ENCODE measurements around the gene ASXL3. TPM values are rescaled to one million over a fixed set of nuclear protein-coding genes. Genes with fewer than 3 reads are reported as not detected.

The ASXL3 gene
- total RNA-seq, 1 donor from 2014 or later = 8.2 TPM

- H3K9ac ChIP-seq (ENCODE audit: low read length) = no peak overlapping the region
Observed at GRCh38 chr18:33593261-33593660, 15.2 kb downstream of the ASXL3 start.

DNA sequence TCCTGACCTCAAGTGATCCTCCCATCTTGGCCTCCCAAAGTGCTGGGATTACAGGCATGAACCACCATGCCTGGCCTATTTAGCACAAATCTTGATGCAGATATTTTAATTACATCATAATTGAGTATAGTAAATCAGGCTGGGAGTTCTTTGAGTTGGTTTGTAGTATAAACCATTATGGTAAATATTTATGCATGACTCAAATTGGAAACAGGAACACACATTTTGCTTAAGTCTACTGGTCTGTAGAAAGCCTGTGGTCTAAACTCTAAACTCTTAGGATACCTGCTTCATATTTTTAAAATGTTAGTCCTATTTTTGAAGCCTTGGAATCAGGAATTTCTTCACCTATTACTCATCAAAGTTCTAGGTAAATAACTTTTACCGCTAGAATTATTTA, 16.8 kb downstream of the ASXL3 start:
- H3K4me3 ChIP-seq (ENCODE audit: insufficient read depth, low read depth, low read length) = no peak overlapping the region
- H3K27ac ChIP-seq (ENCODE audit: low read depth, low read length) = no peak overlapping the region
- H3K9ac ChIP-seq (ENCODE audit: low read length) = no peak overlapping the region
- no peaks in the 10 kb centered on the region for H3K79me2 ChIP-seq (ENCODE audit: insufficient read depth, low read length)
- no peak for TF ChIP-seq EZH2 (IDR thresholded peaks at IDR 0.05; ENCODE audit: insufficient read depth, low read length)
- no peak for TF ChIP-seq CTCF (IDR thresholded peaks at IDR 0.05; ENCODE audit: insufficient read depth, low read depth, low read length)
- Mint-ChIP-seq H3K27ac (ENCODE audit: unreplicated experiment) (no peak overlapping the region), H3K4me1 (ENCODE audit: low read depth, unreplicated experiment) (peaks cover 22% of the 10 kb centered on the region), H3K36me3 (ENCODE audit: low read depth, unreplicated experiment) (no peaks in the 10 kb centered on the region), H3K27me3 (ENCODE audit: low read depth, unreplicated experiment) (no peaks in the 10 kb centered on the region), H3K4me3 (ENCODE audit: unreplicated experiment) (no peak overlapping the region), H3K9me3 (ENCODE audit: unreplicated experiment) (peaks cover 2% of the 10 kb centered on the region)
- H3K9me3 ChIP-seq (ENCODE audit: insufficient read depth, low read depth, low read length) = no peaks in the 10 kb centered on the region
- no peak for FAIRE-seq
- DNase-seq (ENCODE audit: low read depth) = no peak
- H4K20me1 ChIP-seq (ENCODE audit: insufficient read depth, low read length) = no peaks in the 10 kb centered on the region
- no peaks in the 10 kb centered on the region for H3K36me3 ChIP-seq (ENCODE audit: insufficient read depth, low read length)
- H2AFZ ChIP-seq (ENCODE audit: low read depth, low read length) = no peak overlapping the region
- H3K4me1 ChIP-seq (ENCODE audit: insufficient read depth, low read length) = peaks cover 17% of the 10 kb centered on the region
- H3K4me2 ChIP-seq (ENCODE audit: low read length) = no peak overlapping the region
- H3K27me3 ChIP-seq (ENCODE audit: insufficient read depth, low read length) = no peaks in the 10 kb centered on the region

More at GRCh38 chr18:33593261-33593660, 15.2 kb downstream of the ASXL3 start:
- H3K27me3 ChIP-seq (ENCODE audit: insufficient read depth, low read length) = no peaks in the 10 kb centered on the region
- no peak for TF ChIP-seq CTCF (IDR thresholded peaks at IDR 0.05; ENCODE audit: insufficient read depth, low read depth, low read length)
- TF ChIP-seq EZH2 (IDR thresholded peaks at IDR 0.05; ENCODE audit: insufficient read depth, low read length) = no peak
- H2AFZ ChIP-seq (ENCODE audit: low read depth, low read length) = no peak overlapping the region
- no peaks in the 10 kb centered on the region for H4K20me1 ChIP-seq (ENCODE audit: insufficient read depth, low read length)
- H3K4me1 ChIP-seq (ENCODE audit: insufficient read depth, low read length) = peaks cover 17% of the 10 kb centered on the region
- FAIRE-seq (no peak), DNase-seq (ENCODE audit: low read depth) (no peak)
- no peaks in the 10 kb centered on the region for H3K36me3 ChIP-seq (ENCODE audit: insufficient read depth, low read length)
- no peaks in the 10 kb centered on the region for H3K9me3 ChIP-seq (ENCODE audit: insufficient read depth, low read depth, low read length)
- Mint-ChIP-seq H3K27me3 (ENCODE audit: low read depth, unreplicated experiment) (no peaks in the 10 kb centered on the region), H3K9me3 (ENCODE audit: unreplicated experiment) (peaks cover 2% of the 10 kb centered on the region), H3K4me3 (ENCODE audit: unreplicated experiment) (no peak overlapping the region), H3K4me1 (ENCODE audit: low read depth, unreplicated experiment) (peaks cover 22% of the 10 kb centered on the region), H3K27ac (ENCODE audit: unreplicated experiment) (peak overlapping the region; percentile 79), H3K36me3 (ENCODE audit: low read depth, unreplicated experiment) (no peaks in the 10 kb centered on the region)
- no peaks in the 10 kb centered on the region for H3K79me2 ChIP-seq (ENCODE audit: insufficient read depth, low read length)
- H3K27ac ChIP-seq (ENCODE audit: low read depth, low read length) = no peak overlapping the region
- H3K4me2 ChIP-seq (ENCODE audit: low read length) = no peak overlapping the region
- H3K4me3 ChIP-seq (ENCODE audit: insufficient read depth, low read depth, low read length) = no peak overlapping the region

GRCh38 chr18:33596178-33596854, 18.3 kb downstream of the ASXL3 start:
- no peak overlapping the region for H3K4me3 Mint-ChIP-seq (ENCODE audit: unreplicated experiment)
- H3K4me1 Mint-ChIP-seq (ENCODE audit: low read depth, unreplicated experiment) = peaks cover 23% of the 10 kb centered on the region

More at GRCh38 chr18:33596178-33596854, 18.3 kb downstream of the ASXL3 start:
- H3K4me2 ChIP-seq (ENCODE audit: low read length) = peak overlapping the region; percentile 66
- Mint-ChIP-seq H3K27me3 (ENCODE audit: low read depth, unreplicated experiment) (no peaks in the 10 kb centered on the region), H3K9me3 (ENCODE audit: unreplicated experiment) (peaks cover 2% of the 10 kb centered on the region), H3K36me3 (ENCODE audit: low read depth, unreplicated experiment) (no peaks in the 10 kb centered on the region), H3K27ac (ENCODE audit: unreplicated experiment) (peak overlapping the region; percentile 67)
- TF ChIP-seq EZH2 (IDR thresholded peaks at IDR 0.05; ENCODE audit: insufficient read depth, low read length) (no peak), CTCF (IDR thresholded peaks at IDR 0.05; ENCODE audit: insufficient read depth, low read depth, low read length) (no peak)
- no peak overlapping the region for H3K4me3 ChIP-seq (ENCODE audit: insufficient read depth, low read depth, low read length)
- peaks cover 17% of the 10 kb centered on the region for H3K4me1 ChIP-seq (ENCODE audit: insufficient read depth, low read length)
- peak overlapping the region; percentile 80 for H3K27ac ChIP-seq (ENCODE audit: low read depth, low read length)
- H4K20me1 ChIP-seq (ENCODE audit: insufficient read depth, low read length) = no peaks in the 10 kb centered on the region
- H3K27me3 ChIP-seq (ENCODE audit: insufficient read depth, low read length) = no peaks in the 10 kb centered on the region
- H3K79me2 ChIP-seq (ENCODE audit: insufficient read depth, low read length) = no peaks in the 10 kb centered on the region
- DNase-seq (ENCODE audit: low read depth) (peak; percentile 71), FAIRE-seq (peak; percentile 23)
- peak overlapping the region; percentile 43 for H3K9ac ChIP-seq (ENCODE audit: low read length)
- H3K36me3 ChIP-seq (ENCODE audit: insufficient read depth, low read length) = no peaks in the 10 kb centered on the region
- no peaks in the 10 kb centered on the region for H3K9me3 ChIP-seq (ENCODE audit: insufficient read depth, low read depth, low read length)
- H2AFZ ChIP-seq (ENCODE audit: low read depth, low read length) = peak overlapping the region; percentile 18
